NCI-H1048 (cell line): Measurements from ENCODE around the gene STK32C.
"Not testable (repeated sequence)": the region's sequence is repeated elsewhere in the genome, so short reads cannot be mapped to it uniquely, and the experiment has no call there.

Source experiments
- DNase-seq: peaks from one replicate; lab custom pipeline; 2025; lab: John Stamatoyannopoulos, UW

The STK32C gene

GRCh38 chr10:132281915-132282666, 25.7 kb downstream of the STK32C start:
- DNase-seq: no peak

GRCh38 chr10:132280646-132281074, 27.1 kb downstream of the STK32C start:
- no peak for DNase-seq

- no peak for DNase-seq
These were observed 27.7 kb downstream of the STK32C start for GRCh38 chr10:132279873-132280645.

- DNase-seq: no peak
These were observed 30.4 kb downstream of the STK32C start for GRCh38 chr10:132277311-132277741.

GRCh38 chr10:132276706-132277105, 31.0 kb downstream of the STK32C start:
- DNase-seq: no peak

GRCh38 chr10:132276179-132276675, 31.5 kb downstream of the STK32C start:
- DNase-seq: no peak

- no peak for DNase-seq
These were observed 32.1 kb downstream of the STK32C start for GRCh38 chr10:132275426-132276178.

- DNase-seq: no peak
These were observed 32.8 kb downstream of the STK32C start for GRCh38 chr10:132274986-132275385.

- no peak for DNase-seq
These were observed 33.2 kb downstream of the STK32C start for GRCh38 chr10:132274581-132274980.

- no peak for DNase-seq
These were observed 33.8 kb downstream of the STK32C start for GRCh38 chr10:132273966-132274365.

- no peak for DNase-seq
These were observed 34.3 kb downstream of the STK32C start for GRCh38 chr10:132273304-132273944.

- DNase-seq: no peak
These were observed 35.3 kb downstream of the STK32C start for GRCh38 chr10:132272231-132272971.

GRCh38 chr10:132271458-132272230, 36.1 kb downstream of the STK32C start:
- DNase-seq: no peak

GRCh38 chr10:132270721-132271457, 36.9 kb downstream of the STK32C start:
- DNase-seq: no peak

- DNase-seq: no peak
These were observed 37.5 kb downstream of the STK32C start for GRCh38 chr10:132270256-132270655.

- no peak for DNase-seq
These were observed 38.2 kb downstream of the STK32C start for GRCh38 chr10:132269266-132270230.

GRCh38 chr10:132267916-132268315, 39.8 kb downstream of the STK32C start:
- not testable (repeated sequence) for DNase-seq

GRCh38 chr10:132266594-132267161, 41.1 kb downstream of the STK32C start:
- DNase-seq: no peak
